ENCODE results near the gene AP1S1. TPM values are rescaled to one million over a fixed set of nuclear protein-coding genes. Genes with fewer than 3 reads are reported as not detected.

AP1S1 gene
- total and polyA plus RNA-seq, 2 of the 13 experiments (the other 11 are each of a cell fraction or from before 2014, with no cell fraction given) = 57.5 to 68.1 TPM

DNA sequence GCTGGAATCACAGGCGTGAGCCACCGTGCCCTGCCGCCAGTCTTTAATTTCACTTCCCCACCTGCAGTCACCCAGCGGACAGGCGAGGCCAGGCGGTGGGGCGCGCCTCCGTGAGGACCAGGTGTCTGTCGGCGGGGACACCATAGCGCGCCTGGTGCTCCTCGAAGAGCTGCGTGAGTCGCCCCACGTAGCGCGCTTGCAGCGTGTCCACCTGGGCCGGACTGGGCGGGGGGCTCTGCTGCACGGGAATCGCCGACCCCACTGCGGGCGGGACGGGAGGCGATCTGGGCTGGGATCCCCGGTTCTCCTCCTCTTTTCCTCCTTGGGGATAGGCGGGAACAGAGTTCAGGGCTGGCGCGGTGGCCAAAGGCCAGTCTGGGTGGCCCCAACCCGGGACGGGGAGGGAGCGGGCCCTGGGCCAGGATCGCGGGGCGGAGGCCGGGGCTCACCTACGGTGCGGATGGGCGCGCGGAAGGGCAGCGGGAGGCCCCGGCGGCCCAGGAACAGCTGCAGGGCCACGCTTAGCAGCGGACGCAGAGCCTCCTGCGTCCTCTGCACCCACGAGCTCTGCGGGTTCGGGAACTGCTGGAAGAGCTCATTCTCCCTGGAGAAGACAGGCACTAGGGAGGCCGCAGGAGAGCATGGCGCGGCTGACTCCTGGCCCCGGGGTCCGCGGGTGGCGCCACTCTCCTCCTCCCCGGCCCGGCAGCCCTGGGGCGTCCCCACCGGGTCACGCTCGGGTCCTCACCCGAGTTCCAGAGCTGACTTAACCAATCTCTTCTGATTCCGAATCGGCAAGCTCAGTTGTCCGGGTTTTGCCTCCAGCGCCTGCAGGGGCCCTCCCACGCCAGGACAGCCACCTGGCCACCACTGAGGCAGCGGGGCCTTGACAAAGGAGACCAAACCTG, 47.7 kb downstream of the AP1S1 start:
- BruUV-seq (replicated peaks) = TSS peak; percentile 46
- H3K36me3 ChIP-seq (replicated peaks in 1 of 2; ENCODE audit: control insufficient read depth in 1 of 2, insufficient read depth in 2 of 2, low read length in 2 of 2) = peaks cover 5 to 8% of the 10 kb centered on the region in 2 experiments; a peak in 3 of 5 replicates
- H3K9me3 ChIP-seq (ENCODE audit: low read length) = no peaks in the 10 kb centered on the region
- peak; percentile 77 for ATAC-seq
- no peak overlapping the region for H2AFZ ChIP-seq (ENCODE audit: low read length)
- H4K20me1 ChIP-seq (ENCODE audit: insufficient read depth, low read length) = peaks cover 3% of the 10 kb centered on the region; the same call in 1 of the 2 replicates
- in situ Hi-C loops (cut with HindIII; ENCODE audit: extremely low pct_ligation_motif_present, low pct_unique_long_range_greater_than_20kb) = no loop called here
- H3K27me3 ChIP-seq (ENCODE audit: control insufficient read depth in 1 of 2, insufficient read depth in 2 of 2, low read length in 2 of 2) = no peaks in the 10 kb centered on the region; a peak in 1 of 5 replicates
- CTCF ChIA-PET (ENCODE audit: low intra/inter-chr PET ratio, low total read pairs) = no interaction called here
- H3K9ac ChIP-seq (ENCODE audit: insufficient read depth, low read depth, low read length) = peak overlapping the region; percentile 89
- peaks cover 12% of the 10 kb centered on the region for H3K79me2 ChIP-seq (ENCODE audit: insufficient read depth, low read length)
- POLR2A ChIA-PET = interaction anchor here (0.9 to 11.6 kb wide), 14 partner anchors 9 to 772 kb away, joined by 3 to 202 read pairs (median 6); partner anchors contain the start of genes CLDN15, FIS1, MEPCE and PLOD3
- FAIRE-seq = no peak
- intact Hi-C loops (cut with micrococcal nuclease; ENCODE audit: unreplicated experiment) = loop anchor here (2.0 kb wide), 1 partner anchor 15 kb away; the partner anchor contains the start of gene PLOD3
- peak overlapping the region; percentile 99 for H3K27ac ChIP-seq (ENCODE audit: extremely low read length, insufficient read depth, low read length)
- H3K4me2 ChIP-seq (ENCODE audit: low read depth, low read length) = peak overlapping the region; percentile 91
- WGBS (ENCODE audit: low lambda C conversion rate) = 1% methylated on average over 33 of the region's 75 CpGs
- H3K4me3 ChIP-seq (replicated peaks in 1 of 3; ENCODE audit: insufficient read depth in 1 of 3, low read depth in 2 of 3, low read length in 3 of 3) = peak overlapping the region; percentile 74 to 87 (median 84)
- peak; percentile 48 for DNase-seq (ENCODE audit: low spot score)
- H3K4me1 ChIP-seq (ENCODE audit: insufficient read depth, low read length) = peaks cover 43% of the 10 kb centered on the region
- TF ChIP-seq ZSCAN21 (CRISPR knock-in tag; IDR thresholded peaks at IDR 0.05; ENCODE audit: borderline replicate concordance) (peak; percentile 74; the same call in 1 of the 2 replicates), CENPX (CRISPR knock-in tag; IDR thresholded peaks at IDR 0.05) (no peak), ZNF580 (CRISPR knock-in tag; IDR thresholded peaks at IDR 0.05; ENCODE audit: borderline replicate concordance, low read depth) (peak; percentile 81; the same call in 1 of the 2 replicates), ZNF142 (CRISPR knock-in tag; IDR thresholded peaks at IDR 0.05) (peak; percentile 50), ZNF446 (CRISPR knock-in tag; IDR thresholded peaks at IDR 0.05) (peak; percentile 87; the same call in 1 of the 2 replicates), SKI (IDR thresholded peaks at IDR 0.05; ENCODE audit: partially characterized antibody) (peak; percentile 43), SNAPC2 (CRISPR knock-in tag; IDR thresholded peaks at IDR 0.05) (peak; percentile 82), ZBTB20 (CRISPR knock-in tag; IDR thresholded peaks at IDR 0.05; ENCODE audit: borderline replicate concordance, low read depth) (no peak; the same call in 1 of the 2 replicates), PITX1 (CRISPR knock-in tag; IDR thresholded peaks at IDR 0.05) (no peak), ZGPAT (CRISPR knock-in tag; IDR thresholded peaks at IDR 0.05) (peak; percentile 58; the same call in 1 of the 2 replicates), SOX13 (IDR thresholded peaks at IDR 0.05) (no peak), SOX13 (CRISPR knock-in tag; conservative IDR thresholded peaks at IDR 0.05 in 1 of 2, IDR thresholded peaks at IDR 0.05 in 1 of 2) (peak in 1 of 2 experiments; percentile 23; a peak in 1 of 4 replicates)
- TF ChIP-seq, protein P1, sequence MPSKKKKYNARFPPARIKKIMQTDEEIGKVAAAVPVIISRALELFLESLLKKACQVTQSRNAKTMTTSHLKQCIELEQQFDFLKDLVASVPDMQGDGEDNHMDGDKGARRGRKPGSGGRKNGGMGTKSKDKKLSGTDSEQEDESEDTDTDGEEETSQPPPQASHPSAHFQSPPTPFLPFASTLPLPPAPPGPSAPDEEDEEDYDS (CRISPR knock-in tag; IDR thresholded peaks at IDR 0.05) = 0 out of 2 replicates have a peak, but pooled peaks have one; percentile 25

All from HepG2 (cell line).